SU-DHL-6 (cell line): ENCODE results near the gene CYFIP2.

ENCODE experiments used
- CTCF ChIP-seq: fragments of 200-600 bp; sonication (generic); IDR thresholded peaks from one replicate; pipeline ENCODE4 v1.5.1; 2017; ENCODE audit warnings: antibody characterized with exemption, mild to moderate bottlenecking, low read length, moderate library complexity; ENCODE audit not compliant: insufficient read depth, poor library complexity, severe bottlenecking
- EZH2phosphoT487 ChIP-seq: fragments of 200-600 bp; sonication (generic), shearing (Covaris generic); conservative IDR thresholded peaks from 2 replicates; pipeline ENCODE4 v1.6.1; 2018; ENCODE audit warnings: mild to moderate bottlenecking, antibody characterized with exemption, low read length, moderate library complexity, mixed read lengths

GRCh38 chr5:157358871-157359270 lies 92.9 kb downstream of the CYFIP2 start:
- TF ChIP-seq CTCF (no peak), EZH2phosphoT487 (no peak)
